ENCODE measurements around the gene TSSC4. TPM values are rescaled to one million over a fixed set of nuclear protein-coding genes. Genes with fewer than 3 reads are reported as not detected.

Gene TSSC4
- total and polyA plus RNA-seq, 9 of the 15 experiments (the other 6 are each of a cell fraction or from before 2014, with no cell fraction given), result 0.41 to 54.2 (median 11.0) TPM

DNA sequence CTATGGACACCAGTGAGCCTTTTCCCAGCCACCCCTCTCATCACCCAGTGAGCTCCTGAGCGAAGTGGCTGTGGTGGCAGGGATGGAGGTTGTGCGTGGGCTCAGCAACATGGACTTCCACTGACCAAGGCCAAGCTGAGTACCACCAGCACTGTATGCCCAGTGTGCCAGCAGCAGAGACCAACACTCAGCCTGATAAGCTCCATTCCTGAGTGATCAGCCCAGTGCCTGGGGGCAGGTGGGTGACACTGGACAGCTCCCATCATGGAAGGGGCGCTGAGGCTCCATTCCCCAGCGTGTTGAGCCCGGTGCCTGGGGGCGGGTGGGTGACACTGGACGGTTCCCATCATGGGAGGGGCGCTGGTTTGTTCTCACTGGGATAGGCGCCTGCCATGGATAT, 41.0 kb upstream of the TSSC4 start:
- in situ Hi-C loops (cut with MboI), result no loop called here
- H3K4me2 ChIP-seq (ENCODE audit: insufficient read depth, low read length), result no peak overlapping the region
- 2% methylated on average over 9 of the region's 9 CpGs for WGBS (ENCODE audit: insufficient coverage, low coverage, missing lambda C conversion rate)
- no peaks in the 10 kb centered on the region for H3K36me3 ChIP-seq (ENCODE audit: control insufficient read depth, insufficient read depth, low read length)
- H3K27ac ChIP-seq (ENCODE audit: extremely low read depth, low read depth, low read length), result no peak overlapping the region
- no peaks in the 10 kb centered on the region for H3K79me2 ChIP-seq (ENCODE audit: control insufficient read depth, insufficient read depth, low read length)
- H3K4me3 ChIP-seq, result no peak overlapping the region
- FAIRE-seq (no peak), DNase-seq (ENCODE audit: extremely low read depth in 1 of 4, low spot score in 3 of 4) (no peak), ATAC-seq (no peak)
- no TSS peak for BruUV-seq (replicated peaks)
- no peak overlapping the region for H2AFZ ChIP-seq (ENCODE audit: low read depth, low read length)
- H3K9me3 ChIP-seq (replicated peaks; ENCODE audit: control insufficient read depth, insufficient read depth, low read depth, low read length), result no peaks in the 10 kb centered on the region
- peaks cover 12% of the 10 kb centered on the region for H4K20me1 ChIP-seq (replicated peaks; ENCODE audit: control insufficient read depth, insufficient read depth, low read length)
- ChIA-PET CTCF (ENCODE audit: low intra/inter-chr PET ratio) (no interaction called here), POLR2A (interaction anchor here (0.6 kb wide), 1 partner anchor 86 kb away, joined by 3 read pairs; no protein-coding TSS in a partner anchor)
- peaks cover 0 to 7% of the 10 kb centered on the region in 2 experiments; a peak in 2 of 5 replicates for H3K4me1 ChIP-seq (replicated peaks in 1 of 2; ENCODE audit: control insufficient read depth in 2 of 2, insufficient read depth in 2 of 2, low read length in 2 of 2)
- H3K9ac ChIP-seq (ENCODE audit: insufficient read depth in 1 of 2, low read depth in 2 of 2, low read length in 2 of 2), result no peak overlapping the region
- no peaks in the 10 kb centered on the region for H3K9me1 ChIP-seq (ENCODE audit: control insufficient read depth, insufficient read depth, low read length)
- peaks cover 32 to 80% of the 10 kb centered on the region in 2 experiments for H3K27me3 ChIP-seq (ENCODE audit: control insufficient read depth in 2 of 2, insufficient read depth in 2 of 2, low read length in 2 of 2)
- intact Hi-C loops (cut with micrococcal nuclease), result no loop called here
- TF ChIP-seq KDM2B (CRISPR knock-in tag; IDR thresholded peaks at IDR 0.05) (no peak), ZBTB7A (IDR thresholded peaks at IDR 0.05; ENCODE audit: borderline replicate concordance, control insufficient read depth, low read depth, low read length) (no peak), DEAF1 (CRISPR knock-in tag; IDR thresholded peaks at IDR 0.05) (no peak), BRF1 (IDR thresholded peaks at IDR 0.05; ENCODE audit: borderline replicate concordance, extremely low read depth, insufficient read length) (no peak), CREB1 (IDR thresholded peaks at IDR 0.05) (no peak), CREB1 (CRISPR knock-in tag; IDR thresholded peaks at IDR 0.05) (no peak), TARDBP (IDR thresholded peaks at IDR 0.05) (no peak), ZNF639 (CRISPR knock-in tag; conservative IDR thresholded peaks at IDR 0.05 in 1 of 2, IDR thresholded peaks at IDR 0.05 in 1 of 2) (no peak), CBX2 (IDR thresholded peaks at IDR 0.05; ENCODE audit: insufficient read depth, low read length, poor library complexity, severe bottlenecking) (no peak), ZHX1 (conservative IDR thresholded peaks at IDR 0.05; ENCODE audit: low read length) (no peak), CC2D1A (IDR thresholded peaks at IDR 0.05) (no peak), MYBL2 (IDR thresholded peaks at IDR 0.05; ENCODE audit: low read depth) (no peak), MYBL2 (CRISPR knock-in tag; IDR thresholded peaks at IDR 0.05; ENCODE audit: borderline replicate concordance) (no peak), ILF3 (IDR thresholded peaks at IDR 0.05; ENCODE audit: borderline replicate concordance) (no peak), ZNF324 (CRISPR knock-in tag; IDR thresholded peaks at IDR 0.05) (no peak), SNAPC5 (CRISPR knock-in tag; IDR thresholded peaks at IDR 0.05) (no peak)
- TF ChIP-seq, protein P1, sequence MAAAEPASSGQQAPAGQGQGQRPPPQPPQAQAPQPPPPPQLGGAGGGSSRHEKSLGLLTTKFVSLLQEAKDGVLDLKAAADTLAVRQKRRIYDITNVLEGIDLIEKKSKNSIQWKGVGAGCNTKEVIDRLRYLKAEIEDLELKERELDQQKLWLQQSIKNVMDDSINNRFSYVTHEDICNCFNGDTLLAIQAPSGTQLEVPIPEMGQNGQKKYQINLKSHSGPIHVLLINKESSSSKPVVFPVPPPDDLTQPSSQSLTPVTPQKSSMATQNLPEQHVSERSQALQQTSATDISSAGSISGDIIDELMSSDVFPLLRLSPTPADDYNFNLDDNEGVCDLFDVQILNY (CRISPR knock-in tag; IDR thresholded peaks at IDR 0.05), result no peak

All from K562 (cell line).